Measurements from ENCODE around the gene TACC3. TPM values are rescaled to one million over a fixed set of nuclear protein-coding genes. Genes with fewer than 3 reads are reported as not detected.
A peak's percentile ranks its signal among the peaks of the same experiment; 100 is the strongest.

TACC3 gene
- total RNA-seq, 1 experiment from 2014 or later: 22.6 TPM

- no peak for DNase-seq (ENCODE audit: low spot score)
Observed at GRCh38 chr4:1773754-1774153, 52.4 kb downstream of the TACC3 start.

GRCh38 chr4:1775731-1776500 lies 54.6 kb downstream of the TACC3 start:
- no peak for DNase-seq (ENCODE audit: low spot score)

- no peak for DNase-seq (ENCODE audit: low spot score)
Observed at GRCh38 chr4:1776521-1777161, 55.3 kb downstream of the TACC3 start.

- peak; percentile 41 for DNase-seq (ENCODE audit: low spot score)
Observed at GRCh38 chr4:1777822-1778641, 56.7 kb downstream of the TACC3 start.

- DNase-seq (ENCODE audit: low spot score): no peak
Observed at GRCh38 chr4:1778642-1779392, 57.5 kb downstream of the TACC3 start.

- DNase-seq (ENCODE audit: low spot score): no peak
Observed at GRCh38 chr4:1779588-1780382, 58.5 kb downstream of the TACC3 start.

- DNase-seq (ENCODE audit: low spot score): no peak
Observed at GRCh38 chr4:1780435-1780834, 59.1 kb downstream of the TACC3 start.

- DNase-seq (ENCODE audit: low spot score): no peak
Observed at GRCh38 chr4:1783015-1783414, 61.7 kb downstream of the TACC3 start.

- no peak for DNase-seq (ENCODE audit: low spot score)
Observed at GRCh38 chr4:1783970-1784369, 62.6 kb downstream of the TACC3 start.

GRCh38 chr4:1784395-1784788 lies 63.1 kb downstream of the TACC3 start:
- no peak for DNase-seq (ENCODE audit: low spot score)

GRCh38 chr4:1784789-1785591 lies 63.7 kb downstream of the TACC3 start:
- DNase-seq (ENCODE audit: low spot score): no peak

- no peak for DNase-seq (ENCODE audit: low spot score)
Observed at GRCh38 chr4:1785592-1785991, 64.3 kb downstream of the TACC3 start.

GRCh38 chr4:1786544-1787362 lies 65.4 kb downstream of the TACC3 start:
- DNase-seq (ENCODE audit: low spot score): no peak

GRCh38 chr4:1787411-1788077 lies 66.2 kb downstream of the TACC3 start:
- DNase-seq (ENCODE audit: low spot score): no peak

- DNase-seq (ENCODE audit: low spot score): no peak
Observed at GRCh38 chr4:1788254-1788973, 67.1 kb downstream of the TACC3 start.

- no peak for DNase-seq (ENCODE audit: low spot score)
Observed at GRCh38 chr4:1789552-1789951, 68.2 kb downstream of the TACC3 start.

- DNase-seq (ENCODE audit: low spot score): no peak
Observed at GRCh38 chr4:1790005-1790404, 68.7 kb downstream of the TACC3 start.

Measured in H4 (cell line).